Calu3 (cell line): Measurements from ENCODE around the gene HLTF. TPM values are rescaled to one million over a fixed set of nuclear protein-coding genes. Genes with fewer than 3 reads are reported as not detected.

Experiments used
- BruUV-seq: library from RNA; stranded (reverse); fragments of 400-500 nt; replicated peaks from 2 replicates; lab custom pipeline; 2021; lab: Mats Ljungman, UMichigan
- CTCF ChIA-PET: fragments of 300-600 bp; sonication (Branson Sonifier 250); formaldehyde crosslinking; loops from one replicate; lab custom pipeline; 2022; ENCODE audit warnings: antibody characterized with exemption; lab: Charles Lee
- DNase-seq: peaks from one replicate; pipeline ENCODE4 v3.0.0; 2022
- H3K27ac Mint-ChIP-seq: one replicate; pipeline ENCODE4 v1.8.0; 2022; ENCODE audit warnings: mixed read lengths; ENCODE audit not compliant: unreplicated experiment
- H3K27me3 Mint-ChIP-seq: one replicate; pipeline ENCODE4 v1.8.0; 2022; ENCODE audit warnings: mixed read lengths; ENCODE audit not compliant: unreplicated experiment
- H3K36me3 Mint-ChIP-seq: one replicate; pipeline ENCODE4 v1.8.0; 2022; ENCODE audit warnings: mild to moderate bottlenecking, moderate library complexity, mixed read lengths; ENCODE audit not compliant: insufficient read depth, unreplicated experiment
- H3K4me1 Mint-ChIP-seq: one replicate; pipeline ENCODE4 v1.8.0; 2022; ENCODE audit warnings: mild to moderate bottlenecking, low read depth, mixed read lengths; ENCODE audit not compliant: unreplicated experiment
- H3K4me3 Mint-ChIP-seq: one replicate; pipeline ENCODE4 v1.8.0; 2022; ENCODE audit warnings: mild to moderate bottlenecking, low read depth, moderate library complexity, mixed read lengths; ENCODE audit not compliant: unreplicated experiment
- H3K9me3 Mint-ChIP-seq: one replicate; pipeline ENCODE4 v1.8.0; 2022; ENCODE audit warnings: low read depth, mixed read lengths; ENCODE audit not compliant: unreplicated experiment
- intact Hi-C: fragments of 100-400 bp; cut with micrococcal nuclease; formaldehyde crosslinking; loops from one replicate; pipeline ENCODE4 v1.10.0; 2022; ENCODE audit not compliant: unreplicated experiment
- total RNA-seq: library from RNA; stranded (reverse); gene quantifications from 2 replicates; pipeline ENCODE4 v1.2.3, GENCODE V29; 2022
- TF ChIP-seq, protein P1 (sequence below): fragments of 200-600 bp; IDR thresholded peaks from one replicate; pipeline ENCODE4 v1.8.0; 2022; ENCODE audit warnings: antibody characterized with exemption; ENCODE audit not compliant: unreplicated experiment

HLTF gene
- total RNA-seq, 1 experiment from 2014 or later, result 63.5 TPM

DNA sequence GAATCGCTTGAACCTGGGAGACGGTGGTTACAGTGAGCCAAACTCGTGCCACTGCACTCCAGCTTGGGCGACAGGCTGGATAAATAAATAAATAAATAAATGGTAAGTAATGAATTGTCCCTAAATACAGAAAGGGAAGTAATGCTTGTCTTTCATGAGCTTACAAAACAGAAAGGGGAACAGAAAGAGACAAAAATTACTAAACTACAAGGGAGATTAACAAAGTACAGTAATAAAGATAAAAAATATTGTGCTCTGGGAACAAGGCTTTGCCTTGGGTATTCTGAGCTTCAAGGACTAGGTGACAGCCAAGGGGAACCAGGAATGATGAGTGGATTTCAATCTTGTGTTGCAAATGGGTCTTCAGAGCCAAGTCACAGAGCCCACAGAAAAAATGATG is 9.2 kb upstream of the HLTF start:
- Mint-ChIP-seq H3K27ac (no peak overlapping the region), H3K4me1 (no peaks in the 10 kb centered on the region), H3K27me3 (no peaks in the 10 kb centered on the region), H3K36me3 (peaks cover 6% of the 10 kb centered on the region), H3K9me3 (no peaks in the 10 kb centered on the region), H3K4me3 (no peak overlapping the region)
- intact Hi-C loops, result no loop called here
- no TSS peak for BruUV-seq
- DNase-seq, result no peak
- CTCF ChIA-PET, result interaction anchor here (0.6 kb wide), 1 partner anchor 858 kb away, joined by 3 read pairs; no protein-coding TSS in a partner anchor
- TF ChIP-seq, protein P1, sequence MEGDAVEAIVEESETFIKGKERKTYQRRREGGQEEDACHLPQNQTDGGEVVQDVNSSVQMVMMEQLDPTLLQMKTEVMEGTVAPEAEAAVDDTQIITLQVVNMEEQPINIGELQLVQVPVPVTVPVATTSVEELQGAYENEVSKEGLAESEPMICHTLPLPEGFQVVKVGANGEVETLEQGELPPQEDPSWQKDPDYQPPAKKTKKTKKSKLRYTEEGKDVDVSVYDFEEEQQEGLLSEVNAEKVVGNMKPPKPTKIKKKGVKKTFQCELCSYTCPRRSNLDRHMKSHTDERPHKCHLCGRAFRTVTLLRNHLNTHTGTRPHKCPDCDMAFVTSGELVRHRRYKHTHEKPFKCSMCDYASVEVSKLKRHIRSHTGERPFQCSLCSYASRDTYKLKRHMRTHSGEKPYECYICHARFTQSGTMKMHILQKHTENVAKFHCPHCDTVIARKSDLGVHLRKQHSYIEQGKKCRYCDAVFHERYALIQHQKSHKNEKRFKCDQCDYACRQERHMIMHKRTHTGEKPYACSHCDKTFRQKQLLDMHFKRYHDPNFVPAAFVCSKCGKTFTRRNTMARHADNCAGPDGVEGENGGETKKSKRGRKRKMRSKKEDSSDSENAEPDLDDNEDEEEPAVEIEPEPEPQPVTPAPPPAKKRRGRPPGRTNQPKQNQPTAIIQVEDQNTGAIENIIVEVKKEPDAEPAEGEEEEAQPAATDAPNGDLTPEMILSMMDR, result no peak

DNA sequence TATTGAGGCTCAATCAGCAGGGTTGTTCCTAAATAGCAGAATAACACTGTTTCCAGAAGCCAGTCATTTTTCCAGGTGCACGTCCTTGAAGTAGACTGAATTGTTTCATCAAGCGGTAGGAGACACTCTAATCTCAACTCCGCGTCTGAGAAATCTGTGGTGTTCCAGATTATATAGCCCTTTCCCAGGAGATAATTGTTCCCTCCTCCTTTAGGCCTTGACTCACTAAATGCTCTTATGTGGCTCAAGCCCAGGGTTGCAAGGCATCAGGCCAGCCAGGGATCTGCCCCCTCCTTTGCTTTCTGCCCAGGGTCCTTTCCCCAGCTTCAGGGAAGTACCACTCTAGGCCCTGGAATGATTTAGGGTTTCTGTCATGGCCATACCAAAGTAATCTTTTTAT is 5.7 kb upstream of the HLTF start:
- no peaks in the 10 kb centered on the region for H3K9me3 Mint-ChIP-seq
- no peaks in the 10 kb centered on the region for H3K4me1 Mint-ChIP-seq
- CTCF ChIA-PET, result no interaction called here
- no TSS peak for BruUV-seq
- TF ChIP-seq, protein P1, result no peak
- H3K36me3 Mint-ChIP-seq, result peaks cover under 1% of the 10 kb centered on the region
- intact Hi-C loops, result no loop called here
- H3K27me3 Mint-ChIP-seq, result no peaks in the 10 kb centered on the region
- no peak overlapping the region for H3K27ac Mint-ChIP-seq
- DNase-seq, result no peak
- no peak overlapping the region for H3K4me3 Mint-ChIP-seq

DNA sequence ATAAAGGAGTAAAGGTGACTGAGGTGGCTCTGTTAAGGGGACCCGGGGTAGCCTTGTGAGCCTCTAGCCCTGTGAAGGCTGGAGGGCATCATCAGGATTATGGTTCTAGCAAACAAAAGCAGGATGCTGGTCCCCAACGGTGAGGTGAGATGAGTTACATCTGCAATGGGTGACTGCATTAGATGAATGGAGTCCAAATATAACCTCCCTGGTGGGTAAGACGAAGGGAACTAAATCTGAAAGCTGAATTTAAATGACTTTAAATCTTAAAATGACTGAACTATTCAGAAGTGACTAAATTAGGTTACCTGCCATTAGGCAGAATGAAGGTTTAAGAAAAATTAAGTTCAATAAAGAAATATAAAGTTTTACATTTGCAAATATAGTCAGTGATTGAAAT is 4.6 kb upstream of the HLTF start:
- BruUV-seq, result no TSS peak
- Mint-ChIP-seq H3K4me3 (no peak overlapping the region), H3K9me3 (no peaks in the 10 kb centered on the region), H3K27ac (no peak overlapping the region), H3K4me1 (peaks cover under 1% of the 10 kb centered on the region), H3K36me3 (peaks cover 11% of the 10 kb centered on the region), H3K27me3 (no peaks in the 10 kb centered on the region)
- TF ChIP-seq, protein P1, result no peak
- no peak for DNase-seq
- intact Hi-C loops, result no loop called here
- CTCF ChIA-PET, result interaction anchor here (0.6 kb wide), 1 partner anchor 62 kb away, joined by 4 read pairs; no protein-coding TSS in a partner anchor

DNA sequence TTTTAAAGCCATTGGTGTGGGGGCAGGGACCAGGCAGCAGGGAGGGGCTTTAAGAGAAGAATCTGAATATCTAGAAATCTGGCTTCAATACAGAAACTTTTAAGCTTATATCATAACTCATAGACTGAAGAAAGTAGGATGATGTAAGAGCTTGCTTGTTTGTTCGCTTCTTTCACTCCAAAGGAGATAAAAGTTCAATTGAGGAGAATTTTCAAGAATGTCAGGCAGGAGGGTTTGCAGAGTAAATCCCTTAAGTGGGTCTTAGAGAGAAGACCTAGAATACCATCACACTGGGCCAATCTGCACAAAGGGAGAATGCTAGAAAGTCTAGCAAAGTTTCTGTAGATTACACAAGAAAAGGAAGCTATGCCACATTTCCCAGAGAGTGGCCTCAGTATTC is 4.1 kb upstream of the HLTF start:
- BruUV-seq, result no TSS peak
- Mint-ChIP-seq H3K4me1 (peaks cover 5% of the 10 kb centered on the region), H3K27ac (no peak overlapping the region), H3K27me3 (no peaks in the 10 kb centered on the region), H3K9me3 (no peaks in the 10 kb centered on the region), H3K36me3 (peaks cover 15% of the 10 kb centered on the region), H3K4me3 (no peak overlapping the region)
- intact Hi-C loops, result no loop called here
- TF ChIP-seq, protein P1, result no peak
- CTCF ChIA-PET, result interaction anchor here (0.6 kb wide), 1 partner anchor 62 kb away, joined by 4 read pairs; no protein-coding TSS in a partner anchor
- no peak for DNase-seq
